Kidney glomerular epithelial cell (primary cell): Measurements from ENCODE around the gene CDK19.

Source experiments
- DNase-seq: peaks from one replicate; lab custom pipeline; 2025; lab: John Stamatoyannopoulos, UW

Gene CDK19

GRCh38 chr6:110660066-110660655 is 155.1 kb downstream of the CDK19 start:
- no peak for DNase-seq

DNA sequence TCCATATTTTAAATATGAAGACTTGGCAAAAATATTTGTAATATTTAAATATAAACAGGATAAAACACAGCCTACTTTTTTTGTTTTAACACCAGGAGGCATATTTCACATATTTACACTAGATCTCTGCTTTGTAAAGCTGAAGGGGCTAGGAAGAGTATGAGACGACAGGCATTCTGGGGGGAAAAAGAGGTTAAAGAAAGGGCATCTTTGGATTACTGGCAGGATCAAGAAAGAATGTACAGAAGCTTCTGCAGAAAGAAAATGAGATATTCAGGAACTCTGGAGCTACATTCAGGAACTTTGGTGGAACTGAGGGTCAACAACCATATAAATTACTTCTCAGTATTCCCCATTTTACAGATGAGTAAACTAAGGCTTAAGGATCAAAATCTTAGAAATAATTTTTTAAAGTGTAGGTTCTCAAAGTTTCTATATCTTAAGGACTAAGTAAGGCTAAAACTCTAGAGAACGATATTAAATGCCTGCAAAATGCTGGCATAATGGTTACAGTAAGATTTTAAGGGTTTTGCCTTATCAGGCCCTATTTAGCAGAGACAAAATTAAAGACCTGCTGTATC is 156.5 kb downstream of the CDK19 start:
- no peak for DNase-seq

DNA sequence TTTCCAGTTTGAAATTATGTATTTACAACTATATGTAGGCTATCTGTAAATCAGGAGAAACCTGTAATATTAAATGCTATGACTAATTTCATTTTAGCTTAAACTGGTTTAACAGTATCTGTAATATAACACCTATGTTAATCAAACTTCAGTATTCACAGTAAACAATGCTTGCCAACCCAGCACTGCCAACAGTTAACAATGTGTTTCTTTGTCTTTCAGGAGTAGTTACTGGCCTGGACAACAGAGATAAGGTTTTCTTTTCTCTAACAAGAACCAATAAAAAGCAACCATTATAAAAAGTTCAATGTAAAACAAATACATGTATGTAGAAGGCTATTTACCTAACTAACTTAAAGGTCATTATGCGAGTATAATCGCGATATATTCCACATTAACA is 158.8 kb downstream of the CDK19 start:
- DNase-seq, result no peak

- no peak for DNase-seq
These were observed 159.4 kb downstream of the CDK19 start for GRCh38 chr6:110655821-110656220.

GRCh38 chr6:110654096-110654820 is 161.0 kb downstream of the CDK19 start:
- no peak for DNase-seq

GRCh38 chr6:110653381-110653780 is 161.9 kb downstream of the CDK19 start:
- DNase-seq, result no peak

- no peak for DNase-seq
These were observed 162.7 kb downstream of the CDK19 start for GRCh38 chr6:110652520-110652919.

DNA sequence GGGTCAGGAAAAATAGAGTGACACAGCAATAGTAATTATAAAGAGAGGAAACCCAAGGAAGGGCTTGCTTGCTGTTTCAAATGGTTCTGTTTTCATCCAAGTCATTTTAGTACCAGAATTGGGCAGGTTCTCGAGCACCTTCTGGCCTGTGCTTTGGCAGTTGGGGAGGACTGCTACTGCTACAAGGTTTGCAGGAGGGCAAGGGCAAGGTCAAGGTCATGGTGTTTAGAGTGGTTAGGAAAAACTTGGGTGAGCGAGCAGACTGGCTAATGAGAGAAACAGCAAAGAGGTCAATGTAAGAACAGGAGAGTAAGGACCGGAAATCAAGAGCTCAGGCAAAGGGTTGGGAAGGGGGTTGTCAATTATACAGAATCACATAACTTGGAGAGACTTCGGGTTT is 164.5 kb downstream of the CDK19 start:
- no peak for DNase-seq

- DNase-seq, result no peak
These were observed 165.6 kb downstream of the CDK19 start for GRCh38 chr6:110649704-110650103.

DNA sequence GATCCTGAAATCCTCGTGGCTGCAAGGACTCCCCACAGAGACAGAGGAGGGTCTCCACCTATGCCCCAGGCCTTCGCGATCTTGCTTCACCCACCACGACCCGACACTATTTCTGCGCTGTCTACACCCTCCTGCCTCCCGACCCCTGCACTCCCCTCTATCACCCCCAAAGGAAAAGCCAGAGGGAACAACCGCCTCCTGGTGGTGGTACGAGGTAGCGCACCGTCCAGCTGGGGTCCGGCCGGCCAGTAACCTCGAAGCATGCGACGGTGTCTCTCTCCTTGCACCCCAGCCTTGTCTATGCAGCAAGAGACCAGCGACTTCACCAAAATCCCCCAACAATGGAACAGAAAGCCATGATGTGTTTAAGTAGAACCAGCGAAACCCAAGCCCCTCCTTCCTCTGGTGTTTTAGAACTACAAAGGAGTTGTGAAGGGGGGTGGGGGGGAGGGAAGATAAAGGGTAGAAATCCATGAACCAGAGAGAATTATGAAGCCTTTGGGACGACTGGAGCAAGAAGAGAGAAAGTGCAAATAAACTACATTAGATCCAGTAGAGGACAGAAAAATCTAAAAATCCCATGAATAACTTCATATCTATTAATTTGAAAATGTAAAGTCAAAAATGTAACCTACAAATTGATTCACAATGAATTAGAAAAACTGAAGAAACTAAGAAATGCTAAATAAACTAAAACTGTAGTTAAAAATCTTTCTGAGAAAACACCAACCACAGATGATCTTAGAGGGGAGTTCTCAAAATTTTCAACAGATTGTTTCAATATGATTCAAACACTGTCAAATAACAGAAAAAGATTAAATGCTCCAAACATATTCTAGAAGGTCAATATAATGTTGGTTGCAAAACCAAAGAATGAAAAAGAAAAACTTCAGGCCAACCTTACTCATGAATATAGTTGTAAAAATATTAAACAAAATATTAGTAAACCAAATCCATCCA is 168.0 kb downstream of the CDK19 start:
- no peak for DNase-seq

DNA sequence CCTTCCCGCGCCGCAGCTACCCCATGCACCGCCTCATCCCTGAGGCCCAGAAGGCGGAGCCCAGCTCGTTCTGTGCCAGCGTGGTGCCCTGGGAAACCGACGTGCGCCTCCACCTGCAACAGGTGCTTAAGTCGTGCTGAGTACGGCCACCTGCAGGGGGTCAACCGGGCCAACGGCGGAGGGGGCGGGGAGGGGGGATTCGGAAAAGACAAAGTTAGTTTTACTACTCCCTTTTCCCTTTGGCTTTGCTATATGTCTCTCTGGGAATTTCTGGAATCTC is 168.9 kb downstream of the CDK19 start:
- no peak for DNase-seq

- DNase-seq, result no peak
These were observed 169.4 kb downstream of the CDK19 start for GRCh38 chr6:110645685-110646418.

GRCh38 chr6:110643175-110643574 is 172.1 kb downstream of the CDK19 start:
- no peak for DNase-seq

- DNase-seq, result no peak
These were observed 172.6 kb downstream of the CDK19 start for GRCh38 chr6:110642711-110643110.

- DNase-seq, result no peak
These were observed 178.5 kb downstream of the CDK19 start for GRCh38 chr6:110636781-110637180.

GRCh38 chr6:110635096-110635495 is 180.2 kb downstream of the CDK19 start:
- DNase-seq, result no peak

DNA sequence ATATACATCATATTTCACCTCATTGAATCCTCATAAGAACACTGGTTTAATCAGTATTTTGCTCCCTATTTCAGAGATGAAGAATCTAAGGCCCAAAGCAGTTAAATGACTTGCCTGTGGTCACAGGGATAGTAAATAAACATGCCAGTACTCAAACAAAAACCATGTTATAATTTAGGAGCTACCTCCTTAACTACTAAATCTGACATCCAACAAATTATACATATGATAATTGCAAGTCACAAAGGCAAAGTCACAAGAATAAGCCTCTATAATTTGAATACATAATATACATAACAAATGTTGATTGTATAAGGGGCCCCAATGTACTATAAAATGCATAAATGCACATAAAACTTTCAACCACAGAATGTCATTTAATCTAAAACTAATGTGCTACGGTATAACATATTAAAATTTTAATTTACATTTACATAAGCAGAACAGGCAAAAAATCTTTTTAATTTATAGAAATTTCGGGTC is 181.5 kb downstream of the CDK19 start:
- no peak for DNase-seq

GRCh38 chr6:110629153-110629552 is 186.1 kb downstream of the CDK19 start:
- no peak for DNase-seq

- no peak for DNase-seq
These were observed 186.9 kb downstream of the CDK19 start for GRCh38 chr6:110628330-110628729.

DNA sequence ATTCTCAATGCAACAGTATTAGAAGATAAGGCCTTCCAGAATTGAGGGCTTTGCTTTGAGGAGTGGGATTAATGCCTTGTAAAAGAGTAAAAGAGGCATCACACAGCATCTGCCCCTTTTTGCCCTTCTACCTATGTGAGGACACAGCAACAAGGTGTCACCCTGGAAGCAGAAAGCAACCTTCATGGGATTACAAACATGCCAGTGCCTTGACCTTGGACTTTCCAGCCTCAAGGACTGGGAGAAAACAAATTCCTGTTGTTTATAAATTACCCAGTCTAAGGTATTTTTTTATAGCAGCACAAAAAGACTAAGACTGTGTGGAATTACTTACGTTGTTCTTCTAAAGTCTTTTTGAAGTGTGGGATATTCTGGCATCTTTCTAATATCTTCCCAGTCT is 188.8 kb downstream of the CDK19 start:
- no peak for DNase-seq

GRCh38 chr6:110625883-110626282 is 189.4 kb downstream of the CDK19 start:
- peak; percentile 3 for DNase-seq
